Measurements from ENCODE around the gene SPOCK2. TPM values are rescaled to one million over a fixed set of nuclear protein-coding genes. Genes with fewer than 3 reads are reported as not detected.
A peak's percentile ranks its signal among the peaks of the same experiment; 100 is the strongest.

SPOCK2 gene
- total and polyA plus RNA-seq, 2 of the 13 experiments (the other 11 are each of a cell fraction or from before 2014, with no cell fraction given) = 8.6 to 30.6 TPM

DNA sequence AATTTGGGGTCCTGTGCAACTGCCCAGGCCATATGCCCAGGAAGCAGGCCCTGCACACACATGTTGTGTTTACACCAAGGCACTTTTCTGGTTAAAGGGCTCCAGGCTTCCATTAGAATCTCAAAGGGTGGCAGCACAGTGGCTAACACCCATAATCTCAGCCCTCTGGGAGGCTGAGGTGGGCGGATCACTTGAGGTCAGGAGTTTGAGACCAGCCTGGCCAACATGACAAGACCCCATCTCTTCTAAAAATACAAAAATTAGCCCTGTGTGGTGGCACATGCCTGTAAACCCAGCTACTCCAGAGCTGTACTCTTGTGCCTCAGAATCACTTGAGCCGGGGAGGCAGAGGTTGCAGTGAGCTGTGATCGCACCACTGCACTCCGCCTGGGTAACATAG, 53.6 kb downstream of the SPOCK2 start:
- BruUV-seq (replicated peaks) = no TSS peak

DNA sequence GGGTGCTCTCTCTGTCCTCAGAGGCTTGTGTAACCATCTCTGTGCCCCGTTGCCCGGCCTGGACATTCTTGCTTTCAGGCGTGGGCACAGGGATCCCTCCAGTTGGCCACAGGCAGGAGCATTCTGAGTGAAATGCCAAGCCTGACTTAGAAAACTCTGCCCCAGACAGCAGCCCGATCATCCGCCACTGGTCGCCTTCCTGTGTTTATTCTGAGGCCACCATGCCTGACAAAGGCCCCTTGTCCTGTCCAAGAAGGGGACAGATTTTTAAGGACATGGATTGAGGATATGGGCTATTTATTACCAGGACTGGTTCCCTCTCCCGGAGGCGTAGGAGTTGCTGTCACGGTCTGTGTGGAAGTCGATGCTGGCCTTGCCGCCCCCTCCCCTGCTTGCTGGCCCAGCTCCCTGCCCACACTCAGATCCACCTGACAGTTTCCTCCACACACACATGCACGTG, 54.3 kb downstream of the SPOCK2 start:
- no peak for FAIRE-seq
- DNase-seq (ENCODE audit: low spot score) = peak; percentile 55
- Histone ChIP-seq H3K27ac (ENCODE audit: extremely low read length, insufficient read depth, low read length) (peak overlapping the region; percentile 75), H3K4me3 (replicated peaks in 1 of 3; ENCODE audit: insufficient read depth in 1 of 3, low read depth in 2 of 3, low read length in 3 of 3) (peak overlapping the region in 1 of 3 experiments; percentile 41; a peak in 2 of 6 replicates), H3K4me2 (ENCODE audit: low read depth, low read length) (peak overlapping the region; percentile 59), H2AFZ (ENCODE audit: low read length) (peak overlapping the region; percentile 52), H3K9ac (ENCODE audit: insufficient read depth, low read depth, low read length) (peak overlapping the region; percentile 58), H3K27me3 (ENCODE audit: control insufficient read depth in 1 of 2, insufficient read depth in 2 of 2, low read length in 2 of 2) (no peaks in the 10 kb centered on the region), H4K20me1 (ENCODE audit: insufficient read depth, low read length) (no peaks in the 10 kb centered on the region), H3K36me3 (replicated peaks in 1 of 2; ENCODE audit: control insufficient read depth in 1 of 2, insufficient read depth in 2 of 2, low read length in 2 of 2) (no peaks in the 10 kb centered on the region), H3K4me1 (ENCODE audit: insufficient read depth, low read length) (peaks cover 99% of the 10 kb centered on the region), H3K9me3 (ENCODE audit: low read length) (no peaks in the 10 kb centered on the region), H3K79me2 (ENCODE audit: insufficient read depth, low read length) (peaks cover 13% of the 10 kb centered on the region)
- no TSS peak for BruUV-seq (replicated peaks)
- no peak for ATAC-seq
- CTCF ChIA-PET (ENCODE audit: low intra/inter-chr PET ratio, low total read pairs) = no interaction called here
- intact Hi-C loops (cut with micrococcal nuclease; ENCODE audit: unreplicated experiment) (no loop called here), in situ Hi-C loops (cut with HindIII; ENCODE audit: extremely low pct_ligation_motif_present, low pct_unique_long_range_greater_than_20kb) (loop anchor here (5.0 to 25.0 kb wide), 2 partner anchors 52 to 697 kb away; no protein-coding TSS in a partner anchor)
- 47% methylated on average over 5 of the region's 12 CpGs for WGBS (ENCODE audit: low lambda C conversion rate)
- POLR2A ChIA-PET = interaction anchor here (1.3 to 5.8 kb wide), 2 partner anchors 10 to 85 kb away, joined by 3 to 67 read pairs; no protein-coding TSS in a partner anchor
- TF ChIP-seq RCOR2 (CRISPR knock-in tag; IDR thresholded peaks at IDR 0.05) = no peak
- no peak for TF ChIP-seq SRSF9 (IDR thresholded peaks at IDR 0.05; ENCODE audit: borderline replicate concordance, insufficient read depth, low read depth, low read length, poor library complexity, severe bottlenecking)
- no peak for TF ChIP-seq NRL (CRISPR knock-in tag; IDR thresholded peaks at IDR 0.05; ENCODE audit: borderline replicate concordance)
- TF ChIP-seq, protein P1, sequence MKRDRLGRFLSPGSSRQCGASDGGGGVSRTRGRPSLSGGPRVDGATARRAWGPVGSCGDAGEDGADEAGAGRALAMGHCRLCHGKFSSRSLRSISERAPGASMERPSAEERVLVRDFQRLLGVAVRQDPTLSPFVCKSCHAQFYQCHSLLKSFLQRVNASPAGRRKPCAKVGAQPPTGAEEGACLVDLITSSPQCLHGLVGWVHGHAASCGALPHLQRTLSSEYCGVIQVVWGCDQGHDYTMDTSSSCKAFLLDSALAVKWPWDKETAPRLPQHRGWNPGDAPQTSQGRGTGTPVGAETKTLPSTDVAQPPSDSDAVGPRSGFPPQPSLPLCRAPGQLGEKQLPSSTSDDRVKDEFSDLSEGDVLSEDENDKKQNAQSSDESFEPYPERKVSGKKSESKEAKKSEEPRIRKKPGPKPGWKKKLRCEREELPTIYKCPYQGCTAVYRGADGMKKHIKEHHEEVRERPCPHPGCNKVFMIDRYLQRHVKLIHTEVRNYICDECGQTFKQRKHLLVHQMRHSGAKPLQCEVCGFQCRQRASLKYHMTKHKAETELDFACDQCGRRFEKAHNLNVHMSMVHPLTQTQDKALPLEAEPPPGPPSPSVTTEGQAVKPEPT (CRISPR knock-in tag; IDR thresholded peaks at IDR 0.05; ENCODE audit: low read depth) = no peak
- 0 out of 2 replicates have a peak, but pooled peaks have one; percentile 23 for TF ChIP-seq ZSCAN25 (CRISPR knock-in tag; IDR thresholded peaks at IDR 0.05)
- no peak for TF ChIP-seq ZNF232 (CRISPR knock-in tag; IDR thresholded peaks at IDR 0.05; ENCODE audit: borderline replicate concordance)
- TF ChIP-seq TRIM24 (CRISPR knock-in tag; IDR thresholded peaks at IDR 0.05) = no peak
- TF ChIP-seq MATR3 (CRISPR knock-in tag; IDR thresholded peaks at IDR 0.05) = no peak
- no peak for TF ChIP-seq ZNF891 (CRISPR knock-in tag; IDR thresholded peaks at IDR 0.05)
- TF ChIP-seq NCOA1 (CRISPR knock-in tag; IDR thresholded peaks at IDR 0.05) = no peak

More for the DNA sequence above, 53.6 kb downstream of the SPOCK2 start:
- ATAC-seq = no peak
- peak overlapping the region; percentile 58 for H3K9ac ChIP-seq (ENCODE audit: insufficient read depth, low read depth, low read length)
- H3K36me3 ChIP-seq (replicated peaks in 1 of 2; ENCODE audit: control insufficient read depth in 1 of 2, insufficient read depth in 2 of 2, low read length in 2 of 2) = no peaks in the 10 kb centered on the region
- DNase-seq (ENCODE audit: low spot score) = no peak
- H3K4me3 ChIP-seq (replicated peaks in 1 of 3; ENCODE audit: insufficient read depth in 1 of 3, low read depth in 2 of 3, low read length in 3 of 3) = no peak overlapping the region; a peak in 1 of 6 replicates
- peak overlapping the region; percentile 59 for H3K4me2 ChIP-seq (ENCODE audit: low read depth, low read length)
- no peaks in the 10 kb centered on the region for H3K27me3 ChIP-seq (ENCODE audit: control insufficient read depth in 1 of 2, insufficient read depth in 2 of 2, low read length in 2 of 2)
- no peak overlapping the region for H2AFZ ChIP-seq (ENCODE audit: low read length)
- peak overlapping the region; percentile 75 for H3K27ac ChIP-seq (ENCODE audit: extremely low read length, insufficient read depth, low read length)
- no peak for FAIRE-seq
- 65% methylated on average over 4 of the region's 4 CpGs for WGBS (ENCODE audit: low lambda C conversion rate)
- peaks cover 99% of the 10 kb centered on the region for H3K4me1 ChIP-seq (ENCODE audit: insufficient read depth, low read length)
- intact Hi-C loops (cut with micrococcal nuclease; ENCODE audit: unreplicated experiment) (no loop called here), in situ Hi-C loops (cut with HindIII; ENCODE audit: extremely low pct_ligation_motif_present, low pct_unique_long_range_greater_than_20kb) (loop anchor here (5.0 to 25.0 kb wide), 2 partner anchors 52 to 697 kb away; no protein-coding TSS in a partner anchor)
- CTCF ChIA-PET (ENCODE audit: low intra/inter-chr PET ratio, low total read pairs) = no interaction called here
- POLR2A ChIA-PET = interaction anchor here (1.0 to 2.2 kb wide), 5 partner anchors 10 to 86 kb away, joined by 3 to 6 read pairs (median 5); partner anchors contain the start of gene CHST3
- H3K79me2 ChIP-seq (ENCODE audit: insufficient read depth, low read length) = peaks cover 9% of the 10 kb centered on the region
- no peaks in the 10 kb centered on the region for H3K9me3 ChIP-seq (ENCODE audit: low read length)
- TF ChIP-seq HNF4G (IDR thresholded peaks at IDR 0.05; ENCODE audit: borderline replicate concordance, low read depth, low read length) (0 out of 2 replicates have a peak, but pooled peaks have one; percentile 5), HNF4G (CRISPR knock-in tag; IDR thresholded peaks at IDR 0.05; ENCODE audit: borderline replicate concordance, low read depth) (no peak), ZNF10 (CRISPR knock-in tag; IDR thresholded peaks at IDR 0.05; ENCODE audit: borderline replicate concordance, low read depth) (no peak), MIER2 (CRISPR knock-in tag; IDR thresholded peaks at IDR 0.05) (no peak), ZSCAN9 (CRISPR knock-in tag; IDR thresholded peaks at IDR 0.05; ENCODE audit: borderline replicate concordance) (no peak), FOXK1 (CRISPR knock-in tag; IDR thresholded peaks at IDR 0.05; ENCODE audit: borderline replicate concordance, low read depth) (no peak), ZNF121 (CRISPR knock-in tag; IDR thresholded peaks at IDR 0.05) (peak; percentile 93), ZMYM4 (CRISPR knock-in tag; IDR thresholded peaks at IDR 0.05) (no peak), ZNF546 (CRISPR knock-in tag; conservative IDR thresholded peaks at IDR 0.05) (no peak)
- no peaks in the 10 kb centered on the region for H4K20me1 ChIP-seq (ENCODE audit: insufficient read depth, low read length)

Data from HepG2 (cell line).